Left ventricle myocardium inferior (tissue), 1 donor: Measurements from ENCODE around the gene KIFBP. TPM values are rescaled to one million over a fixed set of nuclear protein-coding genes. Genes with fewer than 3 reads are reported as not detected.

ENCODE experiments used
- DNase-seq: peaks from one replicate; pipeline ENCODE4 v3.0.0-alpha.2; 2020
- H3K27ac ChIP-seq: fragments of 200-600 bp; replicated peaks from 2 replicates; pipeline ENCODE4 v1.8.0; 2021
- H3K27me3 ChIP-seq: fragments of 200-600 bp; 2 replicates; pipeline ENCODE4 v1.8.0; 2021; ENCODE audit warnings: low read depth
- H3K36me3 ChIP-seq: fragments of 200-600 bp; 2 replicates; pipeline ENCODE4 v1.8.0; 2021
- H3K4me1 ChIP-seq: fragments of 200-600 bp; 2 replicates; pipeline ENCODE4 v1.8.0; 2021
- H3K4me3 ChIP-seq: fragments of 200-600 bp; 2 replicates; pipeline ENCODE4 v1.8.0; 2021; ENCODE audit warnings: mild to moderate bottlenecking, moderate library complexity
- H3K9me3 ChIP-seq: fragments of 200-600 bp; replicated peaks from 2 replicates; pipeline ENCODE4 v1.8.0; 2021
- CTCF ChIP-seq: fragments of 200-600 bp; IDR thresholded peaks from 2 replicates; pipeline ENCODE4 v1.8.0; 2021; ENCODE audit warnings: antibody characterized with exemption, mild to moderate bottlenecking, borderline replicate concordance
- intact Hi-C: fragments of 100-400 bp; cut with micrococcal nuclease; formaldehyde crosslinking; loops from one replicate; pipeline ENCODE4 v1.11.0; 2022
- total RNA-seq: library from RNA; stranded (reverse); fragmentation: NEBNext Ultra II Directional; extraction: Animal tissue kit (Norgen Biotek cat#: 25700); gene quantifications from one replicate; pipeline ENCODE4 v1.2.1, GENCODE V29; 2021
- donor health status: DM: no; HTN: yes; CAD: no; lungs with severe emphysema.

The KIFBP gene
- total RNA-seq, 1 donor from 2014 or later, result 51.2 TPM

- no peaks in the 10 kb centered on the region for H3K9me3 ChIP-seq
- H3K4me3 ChIP-seq, result peak overlapping the region; percentile 90
- H3K36me3 ChIP-seq, result peaks cover 9% of the 10 kb centered on the region
- TF ChIP-seq CTCF, result no peak
- no peaks in the 10 kb centered on the region for H3K27me3 ChIP-seq
- peaks cover 66% of the 10 kb centered on the region for H3K4me1 ChIP-seq
- no peak for DNase-seq
- H3K27ac ChIP-seq, result peak overlapping the region; percentile 92
- intact Hi-C loops, result no loop called here
Measured at GRCh38 chr10:68989317-68989990, 851 bp downstream of the KIFBP start.

GRCh38 chr10:68992636-68993440, 4.2 kb downstream of the KIFBP start:
- intact Hi-C loops, result no loop called here
- TF ChIP-seq CTCF, result no peak
- peak overlapping the region; percentile 3 for H3K4me3 ChIP-seq
- no peaks in the 10 kb centered on the region for H3K9me3 ChIP-seq
- peak; percentile 37 for DNase-seq
- H3K27me3 ChIP-seq, result no peaks in the 10 kb centered on the region
- H3K36me3 ChIP-seq, result no peaks in the 10 kb centered on the region
- H3K4me1 ChIP-seq, result peaks cover 87% of the 10 kb centered on the region
- peak overlapping the region; percentile 78 for H3K27ac ChIP-seq

DNA sequence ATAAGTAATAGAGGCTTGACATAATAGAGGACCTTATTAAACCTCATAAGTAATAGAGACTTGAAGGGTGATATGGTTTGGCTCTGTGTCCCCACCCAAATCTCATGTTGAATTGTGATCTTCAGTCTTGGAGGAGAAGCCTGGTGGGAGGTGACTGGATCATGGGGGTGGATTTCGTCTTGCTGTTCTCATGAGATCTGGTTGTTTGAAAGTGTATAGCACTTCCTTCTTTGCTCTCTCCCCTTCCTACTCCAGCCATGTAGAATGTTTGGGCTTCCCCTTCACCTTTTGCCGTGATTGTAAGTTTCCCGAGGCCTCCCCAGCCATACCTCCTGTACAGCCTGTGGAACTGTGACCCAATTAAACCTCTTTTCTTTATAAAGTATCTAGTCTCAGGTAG, 8.6 kb downstream of the KIFBP start:
- DNase-seq, result no peak
- Histone ChIP-seq H3K9me3 (no peaks in the 10 kb centered on the region), H3K27me3 (no peaks in the 10 kb centered on the region), H3K4me3 (no peak overlapping the region), H3K27ac (peak overlapping the region; percentile 51), H3K4me1 (peaks cover 56% of the 10 kb centered on the region), H3K36me3 (peaks cover 21% of the 10 kb centered on the region)
- intact Hi-C loops, result no loop called here
- TF ChIP-seq CTCF, result no peak

DNA sequence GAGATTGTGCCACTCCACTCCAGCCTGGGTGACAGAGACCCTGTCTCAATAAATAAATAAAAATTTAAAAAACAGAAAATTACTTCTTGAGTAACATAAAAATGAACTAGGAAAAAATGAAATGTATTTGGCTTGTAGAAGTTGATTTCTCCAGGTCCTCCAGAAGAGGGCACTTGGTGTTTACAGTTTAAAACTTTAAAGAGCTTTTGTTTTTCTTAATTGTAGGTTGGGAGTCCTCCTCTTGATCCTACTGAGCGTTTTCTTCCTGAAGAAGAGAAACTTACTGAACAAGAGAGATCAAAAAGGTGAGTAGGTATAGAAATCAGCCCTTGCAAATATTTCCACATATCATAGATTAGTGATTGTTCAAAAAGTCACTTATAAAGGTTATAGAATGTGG, 16.2 kb downstream of the KIFBP start:
- TF ChIP-seq CTCF, result peak; percentile 62
- Histone ChIP-seq H3K36me3 (peaks cover 62% of the 10 kb centered on the region), H3K27ac (no peak overlapping the region), H3K4me1 (peaks cover 3% of the 10 kb centered on the region), H3K4me3 (no peak overlapping the region), H3K27me3 (no peaks in the 10 kb centered on the region), H3K9me3 (no peaks in the 10 kb centered on the region)
- intact Hi-C loops, result loop anchor here (5.0 kb wide), 1 partner anchor 87 kb away; no protein-coding TSS in a partner anchor
- DNase-seq, result no peak

DNA sequence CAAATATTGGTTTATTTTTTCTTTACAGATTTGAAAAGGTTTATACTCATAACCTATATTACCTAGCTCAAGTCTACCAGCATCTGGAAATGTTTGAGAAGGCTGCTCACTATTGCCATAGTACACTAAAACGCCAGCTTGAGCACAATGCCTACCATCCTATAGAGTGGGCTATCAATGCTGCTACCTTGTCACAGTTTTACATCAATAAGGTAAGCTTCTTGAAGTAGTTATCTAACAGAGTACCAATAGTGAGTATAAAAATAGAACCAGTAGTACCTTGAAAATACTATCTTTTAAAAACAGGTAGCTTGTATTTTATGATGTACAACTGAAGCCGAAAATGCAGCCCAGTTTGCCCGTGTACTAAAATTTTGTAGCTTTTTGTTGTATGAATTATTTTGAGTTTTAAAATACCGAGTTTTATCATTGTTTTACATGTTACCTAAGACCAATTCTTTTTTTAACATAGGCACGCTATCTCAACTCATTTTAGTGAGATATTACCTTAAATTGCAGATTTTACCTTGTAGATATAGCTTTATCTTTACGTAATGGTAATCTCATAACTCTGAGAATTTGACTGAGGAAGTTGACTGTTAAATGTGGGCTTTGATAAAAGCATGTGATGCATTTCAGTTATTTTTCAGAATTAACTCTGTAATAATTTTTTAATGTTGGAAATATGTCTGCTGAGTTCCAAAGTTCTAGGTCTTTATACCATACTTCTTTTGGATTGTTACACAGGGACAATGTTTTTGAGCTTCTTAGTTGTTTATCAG, 17.3 kb downstream of the KIFBP start:
- no peak for DNase-seq
- H3K9me3 ChIP-seq, result no peaks in the 10 kb centered on the region

More for the DNA sequence above, 17.3 kb downstream of the KIFBP start:
- no peaks in the 10 kb centered on the region for H3K27me3 ChIP-seq
- intact Hi-C loops, result loop anchor here (5.0 kb wide), 1 partner anchor 86 kb away; no protein-coding TSS in a partner anchor
- no peak overlapping the region for H3K27ac ChIP-seq
- peaks cover 61% of the 10 kb centered on the region for H3K36me3 ChIP-seq
- no peak for TF ChIP-seq CTCF
- peaks cover 3% of the 10 kb centered on the region for H3K4me1 ChIP-seq
- no peak overlapping the region for H3K4me3 ChIP-seq
